GM23338 (cell line): Measurements from ENCODE around the gene ATG9A. TPM values are rescaled to one million over a fixed set of nuclear protein-coding genes. Genes with fewer than 3 reads are reported as not detected.
A peak's percentile ranks its signal among the peaks of the same experiment; 100 is the strongest.

Experiments
- ATAC-seq: fragments of 200-7000 bp; cut with Tn5 transposase; 3 replicates; pipeline ENCODE4 v1.9.1; 2020
- DNase-seq: peaks from one replicate; pipeline ENCODE4 v3.0.0-alpha.2; 2015; ENCODE audit warnings: low spot score
- H2AFZ ChIP-seq: fragments of 200-600 bp; sonication (generic); 2 replicates; pipeline ENCODE4 v1.8.0; 2016; ENCODE audit warnings: antibody characterized with exemption, mild to moderate bottlenecking, moderate library complexity
- H3F3A ChIP-seq: fragments of 200-600 bp; sonication (generic); replicated peaks from 2 replicates; pipeline ENCODE4 v1.8.0; 2017; ENCODE audit warnings: antibody characterized with exemption, mixed run types, low read depth
- H3K27ac ChIP-seq: fragments of 200-600 bp; sonication (generic); 2 replicates; pipeline ENCODE4 v1.6.1; 2016; ENCODE audit warnings: low read depth
- H3K27me3 ChIP-seq: fragments of 200-600 bp; sonication (generic); 2 replicates; pipeline ENCODE4 v1.8.0; 2016; ENCODE audit warnings: mild to moderate bottlenecking, mixed run types, moderate library complexity; ENCODE audit not compliant: insufficient read depth
- H3K36me3 ChIP-seq: fragments of 200-600 bp; sonication (generic); 2 replicates; pipeline ENCODE4 v1.8.0; 2016; ENCODE audit warnings: mild to moderate bottlenecking; ENCODE audit not compliant: insufficient read depth
- H3K4me1 ChIP-seq: fragments of 200-600 bp; sonication (generic); 2 replicates; pipeline ENCODE4 v1.8.0; 2016; ENCODE audit warnings: mild to moderate bottlenecking, moderate library complexity; ENCODE audit not compliant: insufficient read depth
- H3K4me2 ChIP-seq: fragments of 200-600 bp; sonication (generic); 2 replicates; pipeline ENCODE4 v1.7.1; 2017; ENCODE audit warnings: mixed run types
- H3K4me3 ChIP-seq: fragments of 200-600 bp; sonication (generic); 2 replicates; pipeline ENCODE4 v1.6.1; 2016; ENCODE audit warnings: mixed run types
- H3K79me2 ChIP-seq: fragments of 200-600 bp; sonication (generic); replicated peaks from 2 replicates; pipeline ENCODE4 v1.8.0; 2017; ENCODE audit warnings: mild to moderate bottlenecking; ENCODE audit not compliant: insufficient read depth
- H3K9me2 ChIP-seq: fragments of 200-600 bp; sonication (generic); 2 replicates; pipeline ENCODE4 v1.8.0; 2017; ENCODE audit not compliant: insufficient read depth
- H4K20me1 ChIP-seq: fragments of 200-600 bp; sonication (generic); replicated peaks from 2 replicates; pipeline ENCODE4 v1.8.0; 2017; ENCODE audit warnings: mild to moderate bottlenecking; ENCODE audit not compliant: insufficient read depth
- H3K27ac Mint-ChIP-seq: 2 replicates; pipeline ENCODE4 v1.8.0; 2020; ENCODE audit warnings: inconsistent platforms, mild to moderate bottlenecking, moderate library complexity, mixed read lengths
- H3K27me3 Mint-ChIP-seq: 3 replicates; pipeline ENCODE4 v1.8.0; 2022; ENCODE audit warnings: low read depth, mild to moderate bottlenecking, moderate library complexity, mixed read lengths, inconsistent platforms; ENCODE audit not compliant: insufficient read depth, poor library complexity
- H3K36me3 Mint-ChIP-seq: 3 replicates; pipeline ENCODE4 v1.8.0; 2021; ENCODE audit warnings: low read depth, mild to moderate bottlenecking, inconsistent platforms, moderate library complexity, mixed read lengths
- H3K4me1 Mint-ChIP-seq: 3 replicates; pipeline ENCODE4 v1.8.0; 2020; ENCODE audit warnings: mild to moderate bottlenecking, inconsistent platforms, mixed read lengths
- H3K4me3 Mint-ChIP-seq: 3 replicates; pipeline ENCODE4 v1.8.0; 2021; ENCODE audit warnings: moderate library complexity, mild to moderate bottlenecking, inconsistent platforms, mixed read lengths
- H3K9me3 Mint-ChIP-seq: 3 replicates; pipeline ENCODE4 v1.8.0; 2020; ENCODE audit warnings: moderate library complexity, mild to moderate bottlenecking, inconsistent platforms, mixed read lengths
- CREB1 ChIP-seq: fragments of 250-450 bp; sonication (Bioruptor Pico); IDR thresholded peaks from 2 replicates; pipeline ENCODE4 v1.5.0; 2020; ENCODE audit warnings: low read depth, mild to moderate bottlenecking, moderate library complexity
- CTCF ChIP-seq, 2 experiments: fragments of 200-600 bp in 1 of 2; sonication (generic) in 1 of 2; conservative IDR thresholded peaks; 2 replicates each; pipeline versions ENCODE4 v1.5.1 to v1.6.1; 2016 to 2017; ENCODE audit warnings: antibody characterized with exemption in 2 of 2, low read depth in 2 of 2, mild to moderate bottlenecking in 2 of 2, moderate library complexity in 1 of 2
- EZH2 ChIP-seq: fragments of 200-600 bp; sonication (generic); IDR thresholded peaks from one replicate; pipeline ENCODE4 v1.8.0; 2017; ENCODE audit warnings: antibody characterized with exemption, mild to moderate bottlenecking, low read depth; ENCODE audit not compliant: unreplicated experiment
- EZH2phosphoT487 ChIP-seq: fragments of 200-600 bp; sonication (generic); IDR thresholded peaks from one replicate; pipeline ENCODE4 v1.8.1; 2018; ENCODE audit warnings: antibody characterized with exemption; ENCODE audit not compliant: unreplicated experiment
- JUNB ChIP-seq: IDR thresholded peaks from one replicate; pipeline ENCODE4 v1.6.1; 2016; ENCODE audit warnings: antibody characterized with exemption; ENCODE audit not compliant: unreplicated experiment
- REST ChIP-seq: IDR thresholded peaks from one replicate; pipeline ENCODE4 v1.6.1; 2018; ENCODE audit warnings: antibody characterized with exemption; ENCODE audit not compliant: unreplicated experiment
- ZNF114 ChIP-seq: fragments of 250-450 bp; sonication (Bioruptor Pico); IDR thresholded peaks from 2 replicates; pipeline ENCODE4 v1.5.0; 2020; ENCODE audit warnings: mild to moderate bottlenecking, moderate library complexity
- polyA plus RNA-seq: library from polyadenylated mRNA; unstranded; fragments of >200 nt; fragmentation: Nextera tagmentation; extraction: Ambion mirVana; gene quantifications from 2 replicates; pipeline ENCODE4 v1.2.1, GENCODE V29; 2016
- total RNA-seq: library from RNA; depleted of rRNA; stranded (reverse); fragments of >200 nt; shearing (Covaris generic); gene quantifications from 2 replicates; pipeline ENCODE4 v1.2.3, GENCODE V29; 2014
- TF ChIP-seq, protein P1 (sequence below): fragments of 250-450 bp; sonication (Bioruptor Pico); IDR thresholded peaks from 2 replicates; pipeline ENCODE4 v1.5.0; 2020; ENCODE audit warnings: mild to moderate bottlenecking, moderate library complexity
- TF ChIP-seq, protein P2 (sequence below): IDR thresholded peaks from 2 replicates; pipeline ENCODE4 v1.6.1; 2016; ENCODE audit warnings: antibody characterized with exemption

Gene ATG9A
- total and polyA plus RNA-seq, 2 experiments from 2014 or later = 20.7 to 54.2 TPM

DNA sequence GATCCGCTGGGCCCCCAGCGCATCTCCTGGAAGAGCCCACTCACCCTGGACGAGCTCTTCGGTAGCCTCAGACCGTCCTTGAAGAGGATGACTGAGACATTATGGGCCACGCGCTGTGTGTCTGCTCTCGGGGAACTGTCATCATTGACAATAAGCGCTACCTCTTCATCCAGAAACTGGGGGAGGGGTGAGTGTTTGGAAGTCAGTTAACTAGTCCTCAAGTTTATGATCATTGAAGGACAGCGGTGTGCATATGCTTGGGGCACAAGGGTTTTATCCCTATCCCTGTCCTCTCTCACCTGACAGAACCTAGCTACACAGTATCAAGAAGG, 16.4 kb upstream of the ATG9A start (continued):
- TF ChIP-seq, protein P1, sequence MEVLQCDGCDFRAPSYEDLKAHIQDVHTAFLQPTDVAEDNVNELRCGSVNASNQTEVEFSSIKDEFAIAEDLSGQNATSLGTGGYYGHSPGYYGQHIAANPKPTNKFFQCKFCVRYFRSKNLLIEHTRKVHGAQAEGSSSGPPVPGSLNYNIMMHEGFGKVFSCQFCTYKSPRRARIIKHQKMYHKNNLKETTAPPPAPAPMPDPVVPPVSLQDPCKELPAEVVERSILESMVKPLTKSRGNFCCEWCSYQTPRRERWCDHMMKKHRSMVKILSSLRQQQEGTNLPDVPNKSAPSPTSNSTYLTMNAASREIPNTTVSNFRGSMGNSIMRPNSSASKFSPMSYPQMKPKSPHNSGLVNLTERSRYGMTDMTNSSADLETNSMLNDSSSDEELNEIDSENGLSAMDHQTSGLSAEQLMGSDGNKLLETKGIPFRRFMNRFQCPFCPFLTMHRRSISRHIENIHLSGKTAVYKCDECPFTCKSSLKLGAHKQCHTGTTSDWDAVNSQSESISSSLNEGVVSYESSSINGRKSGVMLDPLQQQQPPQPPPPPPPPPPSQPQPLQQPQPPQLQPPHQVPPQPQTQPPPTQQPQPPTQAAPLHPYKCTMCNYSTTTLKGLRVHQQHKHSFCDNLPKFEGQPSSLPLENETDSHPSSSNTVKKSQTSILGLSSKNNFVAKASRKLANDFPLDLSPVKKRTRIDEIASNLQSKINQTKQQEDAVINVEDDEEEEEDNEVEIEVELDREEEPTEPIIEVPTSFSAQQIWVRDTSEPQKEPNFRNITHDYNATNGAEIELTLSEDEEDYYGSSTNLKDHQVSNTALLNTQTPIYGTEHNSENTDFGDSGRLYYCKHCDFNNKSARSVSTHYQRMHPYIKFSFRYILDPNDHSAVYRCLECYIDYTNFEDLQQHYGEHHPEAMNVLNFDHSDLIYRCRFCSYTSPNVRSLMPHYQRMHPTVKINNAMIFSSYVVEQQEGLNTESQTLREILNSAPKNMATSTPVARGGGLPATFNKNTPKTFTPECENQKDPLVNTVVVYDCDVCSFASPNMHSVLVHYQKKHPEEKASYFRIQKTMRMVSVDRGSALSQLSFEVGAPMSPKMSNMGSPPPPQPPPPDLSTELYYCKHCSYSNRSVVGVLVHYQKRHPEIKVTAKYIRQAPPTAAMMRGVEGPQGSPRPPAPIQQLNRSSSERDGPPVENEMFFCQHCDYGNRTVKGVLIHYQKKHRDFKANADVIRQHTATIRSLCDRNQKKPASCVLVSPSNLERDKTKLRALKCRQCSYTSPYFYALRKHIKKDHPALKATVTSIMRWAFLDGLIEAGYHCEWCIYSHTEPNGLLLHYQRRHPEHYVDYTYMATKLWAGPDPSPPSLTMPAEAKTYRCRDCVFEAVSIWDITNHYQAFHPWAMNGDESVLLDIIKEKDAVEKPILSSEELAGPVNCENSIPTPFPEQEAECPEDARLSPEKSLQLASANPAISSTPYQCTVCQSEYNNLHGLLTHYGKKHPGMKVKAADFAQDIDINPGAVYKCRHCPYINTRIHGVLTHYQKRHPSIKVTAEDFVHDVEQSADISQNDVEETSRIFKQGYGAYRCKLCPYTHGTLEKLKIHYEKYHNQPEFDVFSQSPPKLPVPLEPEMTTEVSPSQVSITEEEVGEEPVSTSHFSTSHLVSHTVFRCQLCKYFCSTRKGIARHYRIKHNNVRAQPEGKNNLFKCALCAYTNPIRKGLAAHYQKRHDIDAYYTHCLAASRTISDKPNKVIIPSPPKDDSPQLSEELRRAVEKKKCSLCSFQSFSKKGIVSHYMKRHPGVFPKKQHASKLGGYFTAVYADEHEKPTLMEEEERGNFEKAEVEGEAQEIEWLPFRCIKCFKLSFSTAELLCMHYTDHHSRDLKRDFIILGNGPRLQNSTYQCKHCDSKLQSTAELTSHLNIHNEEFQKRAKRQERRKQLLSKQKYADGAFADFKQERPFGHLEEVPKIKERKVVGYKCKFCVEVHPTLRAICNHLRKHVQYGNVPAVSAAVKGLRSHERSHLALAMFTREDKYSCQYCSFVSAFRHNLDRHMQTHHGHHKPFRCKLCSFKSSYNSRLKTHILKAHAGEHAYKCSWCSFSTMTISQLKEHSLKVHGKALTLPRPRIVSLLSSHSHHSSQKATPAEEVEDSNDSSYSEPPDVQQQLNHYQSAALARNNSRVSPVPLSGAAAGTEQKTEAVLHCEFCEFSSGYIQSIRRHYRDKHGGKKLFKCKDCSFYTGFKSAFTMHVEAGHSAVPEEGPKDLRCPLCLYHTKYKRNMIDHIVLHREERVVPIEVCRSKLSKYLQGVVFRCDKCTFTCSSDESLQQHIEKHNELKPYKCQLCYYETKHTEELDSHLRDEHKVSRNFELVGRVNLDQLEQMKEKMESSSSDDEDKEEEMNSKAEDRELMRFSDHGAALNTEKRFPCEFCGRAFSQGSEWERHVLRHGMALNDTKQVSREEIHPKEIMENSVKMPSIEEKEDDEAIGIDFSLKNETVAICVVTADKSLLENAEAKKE (CRISPR knock-in tag) = no peak
- TF ChIP-seq ZNF114 (CRISPR knock-in tag) = no peak
- TF ChIP-seq, protein P2, sequence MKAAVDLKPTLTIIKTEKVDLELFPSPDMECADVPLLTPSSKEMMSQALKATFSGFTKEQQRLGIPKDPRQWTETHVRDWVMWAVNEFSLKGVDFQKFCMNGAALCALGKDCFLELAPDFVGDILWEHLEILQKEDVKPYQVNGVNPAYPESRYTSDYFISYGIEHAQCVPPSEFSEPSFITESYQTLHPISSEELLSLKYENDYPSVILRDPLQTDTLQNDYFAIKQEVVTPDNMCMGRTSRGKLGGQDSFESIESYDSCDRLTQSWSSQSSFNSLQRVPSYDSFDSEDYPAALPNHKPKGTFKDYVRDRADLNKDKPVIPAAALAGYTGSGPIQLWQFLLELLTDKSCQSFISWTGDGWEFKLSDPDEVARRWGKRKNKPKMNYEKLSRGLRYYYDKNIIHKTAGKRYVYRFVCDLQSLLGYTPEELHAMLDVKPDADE = no peak

DNA sequence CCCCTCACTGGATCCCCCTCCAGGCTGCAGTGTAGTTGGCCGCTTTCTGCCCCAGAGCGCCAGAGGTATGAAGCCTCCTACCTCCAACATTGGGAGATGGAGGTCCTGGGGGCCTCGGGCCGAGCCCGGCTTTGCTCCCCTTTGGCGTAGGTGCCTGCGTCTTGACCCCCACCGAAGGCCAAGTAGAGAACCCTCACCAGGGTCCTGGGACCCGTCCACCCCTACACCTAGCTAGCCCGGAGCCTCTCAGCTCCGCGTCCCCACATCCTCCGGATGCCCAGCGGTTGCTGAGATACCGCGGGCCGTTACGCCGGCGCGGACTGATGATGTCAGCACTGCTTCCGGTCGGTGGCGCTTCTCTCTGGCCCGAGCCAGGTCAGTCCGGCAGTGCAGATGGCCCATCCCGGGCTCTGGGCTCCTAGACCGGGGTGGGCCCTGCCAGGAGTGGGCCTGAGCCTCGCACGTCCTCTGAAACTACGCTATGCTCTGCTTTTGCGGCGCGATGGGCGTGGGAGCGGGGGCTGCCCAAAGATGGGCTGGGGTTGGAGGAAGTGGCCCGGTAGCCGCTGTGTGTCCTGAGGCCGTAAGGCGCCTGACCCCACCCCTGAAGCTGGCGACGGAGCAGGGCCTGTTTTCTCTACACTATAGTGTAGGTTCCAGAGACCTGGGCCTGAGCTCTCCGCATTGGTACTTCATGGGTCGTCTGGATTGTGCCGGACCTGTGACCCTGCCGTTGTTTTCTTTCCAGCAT, 15.9 kb upstream of the ATG9A start, which contains the start of the genes GLB1L and STK16:
GLB1L (minus strand) TSS at position 297 of the 751 bp plus-strand sequence. CDS start 1,871 bp downstream, outside the sequence.
STK16 (plus strand) TSS at position 332 of the 751 bp plus-strand sequence. CDS start 521 bp downstream, outside the sequence.
- Mint-ChIP-seq H3K4me3 (peak within 1 kb of the TSS; percentile 96), H3K27ac (peak within 1 kb of the TSS; percentile 97), H3K36me3 (peaks cover 27% of the 10 kb centered on the region), H3K27me3 (peaks cover 8% of the 10 kb centered on the region), H3K4me1 (peaks cover 26% of the 10 kb centered on the region), H3K9me3 (no peaks in the 10 kb centered on the region)
- H3K4me2 ChIP-seq = peak within 1 kb of the TSS; percentile 95
- H3K4me1 ChIP-seq = peaks cover 8% of the 10 kb centered on the region
- peaks cover 3% of the 10 kb centered on the region; the same call in 1 of the 2 replicates for H3K36me3 ChIP-seq
- H3F3A ChIP-seq = no peaks in the 10 kb centered on the region
- peak; percentile 89 for ATAC-seq
- 0 out of 2 replicates have a peak, but pooled peaks cover 4% of the 10 kb centered on the region for H3K79me2 ChIP-seq
- peak; percentile 98 for DNase-seq
- H4K20me1 ChIP-seq = no peaks in the 10 kb centered on the region
- H3K27me3 ChIP-seq = no peaks in the 10 kb centered on the region
- peak within 1 kb of the TSS; percentile 75 for H3K27ac ChIP-seq
- H2AFZ ChIP-seq = peak within 1 kb of the TSS; percentile 91; the same call in 1 of the 2 replicates
- H3K4me3 ChIP-seq = peak within 1 kb of the TSS; percentile 83
- no peaks in the 10 kb centered on the region for H3K9me2 ChIP-seq
- TF ChIP-seq CREB1 (CRISPR knock-in tag) = peak; percentile 97
- TF ChIP-seq EZH2 = no peak
- no peak for TF ChIP-seq ZNF114 (CRISPR knock-in tag)
- no peak for TF ChIP-seq REST
- TF ChIP-seq, protein P2 = peak; percentile 84
- no peak for TF ChIP-seq JUNB
- no peak for TF ChIP-seq EZH2phosphoT487
- no peak for TF ChIP-seq CTCF (conservative IDR thresholded peaks at IDR 0.05; ENCODE audit: low read depth in 2 of 2)
